ENCODE data around the gene VCL. TPM values are rescaled to one million over a fixed set of nuclear protein-coding genes. Genes with fewer than 3 reads are reported as not detected.

VCL gene
- total and polyA plus RNA-seq, 2 of the 8 experiments (the other 6 are each of a cell fraction or from before 2014, with no cell fraction given), result 119 to 377 TPM

DNA sequence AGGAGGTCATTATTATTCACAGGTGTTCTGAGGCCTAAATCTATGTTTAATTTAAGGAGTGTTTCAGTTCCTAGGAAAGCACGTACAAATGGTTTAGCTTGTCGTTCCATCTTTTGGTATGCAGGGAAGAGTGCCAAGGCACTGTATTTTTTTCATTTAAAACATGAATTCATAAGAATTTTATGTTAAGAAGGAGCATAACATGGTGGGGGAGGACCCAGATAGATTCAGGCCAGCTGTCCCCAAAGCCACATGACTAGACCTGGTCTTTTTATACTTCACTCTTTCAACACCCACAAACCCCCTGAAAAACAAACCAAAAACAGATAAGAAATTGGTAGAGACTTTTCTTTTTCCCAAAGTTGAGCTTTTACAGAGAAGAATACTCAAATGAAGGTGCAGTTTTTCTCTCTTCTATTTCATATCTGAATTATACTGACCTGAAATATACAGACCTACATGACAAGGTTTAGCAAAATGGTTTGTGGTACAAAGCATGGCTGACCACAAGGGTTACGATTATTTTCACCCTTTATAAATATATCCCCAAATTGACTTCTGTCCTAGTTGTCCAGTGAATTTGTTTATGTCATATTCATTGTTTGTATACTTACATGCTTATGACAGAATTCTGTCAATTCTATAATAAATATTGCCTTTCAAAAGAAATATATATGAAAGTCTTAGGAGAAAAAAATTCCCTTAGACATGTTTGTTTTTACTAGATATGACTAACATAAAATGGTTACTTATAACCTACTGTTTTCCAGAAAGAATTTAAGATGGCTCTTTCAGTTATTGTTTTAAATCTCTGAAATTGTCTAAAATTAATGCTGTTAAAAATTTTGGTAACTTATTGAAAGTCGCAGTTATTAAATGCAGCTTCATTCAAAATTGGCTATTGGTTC lies 81.4 kb downstream of the VCL start:
- H4K20me1 ChIP-seq (replicated peaks in 1 of 2; ENCODE audit: control insufficient read depth in 1 of 2, insufficient read depth in 2 of 2, low read length in 2 of 2), result no peaks in the 10 kb centered on the region
- H3K9ac ChIP-seq (replicated peaks in 1 of 4; ENCODE audit: extremely low read depth in 1 of 4, low read depth in 3 of 4, low read length in 3 of 4), result no peak overlapping the region
- no peak overlapping the region for H3K56ac ChIP-seq (replicated peaks; ENCODE audit: insufficient read length, low read depth, low read length)
- FAIRE-seq (no peak), DNase-seq (ENCODE audit: low read depth in 1 of 2, low spot score in 2 of 2) (no peak)
- no peak overlapping the region for H3K14ac ChIP-seq (ENCODE audit: insufficient read length)
- H4K91ac ChIP-seq (replicated peaks; ENCODE audit: insufficient read length, low read length), result no peak overlapping the region
- peak overlapping the region; percentile 0; the same call in 1 of the 2 replicates for H3K27ac ChIP-seq (ENCODE audit: low read depth, low read length)
- no peak overlapping the region for H2BK12ac ChIP-seq (ENCODE audit: low read depth, low read length)
- H2BK120ac ChIP-seq (replicated peaks; ENCODE audit: low read depth, low read length), result no peak overlapping the region
- H2BK5ac ChIP-seq (ENCODE audit: low read depth, low read length), result no peak overlapping the region
- no peak overlapping the region for H2AK5ac ChIP-seq (ENCODE audit: low read depth, low read length)
- H3K4me1 ChIP-seq (replicated peaks in 1 of 4; ENCODE audit: control insufficient read depth in 3 of 4, insufficient read depth in 4 of 4, low read length in 3 of 4), result peaks cover 0 to 15% (median 2%) of the 10 kb centered on the region in 4 experiments; a peak in 3 of 7 replicates
- no peaks in the 10 kb centered on the region for H3K9me3 ChIP-seq (ENCODE audit: insufficient read depth in 2 of 2, low read depth in 1 of 2, low read length in 1 of 2)
- peak overlapping the region; percentile 4 to 18; a peak in 2 of 4 replicates for H3K4me2 ChIP-seq (ENCODE audit: insufficient read depth in 1 of 2, low read depth in 2 of 2, low read length in 2 of 2)
- peaks cover 0 to 31% of the 10 kb centered on the region in 2 experiments; a peak in 2 of 4 replicates for H3K79me2 ChIP-seq (ENCODE audit: control insufficient read depth in 1 of 2, insufficient read depth in 2 of 2, low read length in 2 of 2)
- peak overlapping the region in 1 of 4 experiments; percentile 23; a peak in 1 of 8 replicates for H3K4me3 ChIP-seq (ENCODE audit: extremely low read depth in 1 of 4, insufficient read depth in 2 of 4, low read depth in 3 of 4, low read length in 4 of 4)
- peaks cover 9 to 34% (median 22%) of the 10 kb centered on the region in 4 experiments for H3K36me3 ChIP-seq (ENCODE audit: control insufficient read depth in 2 of 4, insufficient read depth in 4 of 4, low read length in 3 of 4)
- ChIA-PET CTCF (ENCODE audit: partially characterized antibody) (interaction anchor here (0.7 to 3.2 kb wide), 13 partner anchors 10 to 193 kb away, joined by 3 to 20 read pairs (median 3); no protein-coding TSS in a partner anchor), POLR2A (ENCODE audit: partially characterized antibody) (interaction anchor here (1.0 to 3.6 kb wide), 5 partner anchors 25 to 167 kb away, joined by 3 to 21 read pairs (median 3); no protein-coding TSS in a partner anchor)
- H2AFZ ChIP-seq (ENCODE audit: low read length), result no peak overlapping the region
- H3K4ac ChIP-seq (replicated peaks; ENCODE audit: insufficient read length, low read depth, low read length), result no peak overlapping the region
- H4K5ac ChIP-seq (ENCODE audit: insufficient read length, low read depth, low read length), result peak overlapping the region; percentile 7
- H2BK20ac ChIP-seq (ENCODE audit: low read length), result no peak overlapping the region
- no peak overlapping the region for H4K8ac ChIP-seq (ENCODE audit: extremely low read depth, insufficient read depth, low read length)
- H3K27me3 ChIP-seq (replicated peaks in 1 of 4; ENCODE audit: control insufficient read depth in 3 of 4, extremely low read depth in 1 of 4, insufficient read depth in 3 of 4, low read length in 3 of 4), result no peaks in the 10 kb centered on the region
- WGBS, 2 experiments (ENCODE audit: extremely low coverage in 1 of 2, insufficient coverage in 1 of 2, insufficient read length in 1 of 2, insufficient replicate concordance in 2 of 2, low coverage in 1 of 2, low lambda C conversion rate in 2 of 2, missing lambda C conversion rate in 1 of 2), result 74% methylated on average over 4 of the region's 4 CpGs; no CpG with 5 or more reads in 1 of the 2 experiments
- TF ChIP-seq NRF1 (IDR thresholded peaks at IDR 0.05; ENCODE audit: low read depth, low read length) (no peak), RAD21 (IDR thresholded peaks at IDR 0.05 in 1 of 2, conservative IDR thresholded peaks at IDR 0.05 in 1 of 2; ENCODE audit: low read depth in 2 of 2, low read length in 2 of 2) (no peak)
- no peaks in the 10 kb centered on the region for H3K23me2 ChIP-seq (ENCODE audit: low read depth, low read length)
- no peaks in the 10 kb centered on the region; the same call in 1 of the 2 replicates for H3K79me1 ChIP-seq (ENCODE audit: low read depth, low read length)
- H3K18ac ChIP-seq (ENCODE audit: extremely low read depth, low read length), result no peak overlapping the region
- no peak overlapping the region for H3K23ac ChIP-seq (ENCODE audit: insufficient read length)
- H2BK15ac ChIP-seq (ENCODE audit: low read length), result no peak overlapping the region

Measured in H1 (cell line).